Trophoblast cell (in vitro differentiated cells and primary cell): ENCODE data around the gene SNPH.
A peak's percentile ranks its signal among the peaks of the same experiment; 100 is the strongest.

ENCODE experiments used
- DNase-seq, 2 donors: peaks; one replicate each; pipeline ENCODE4 v3.0.0-alpha.2; 2016
- H2AFZ ChIP-seq: 2 replicates; pipeline ENCODE4 v1.6.1; 2013; ENCODE audit warnings: low read length, moderate library complexity, mild to moderate bottlenecking; ENCODE audit not compliant: insufficient read depth, poor library complexity
- H2AK5ac ChIP-seq: 2 replicates; pipeline ENCODE4 v1.6.1; 2013; ENCODE audit warnings: mild to moderate bottlenecking, low read length
- H2BK120ac ChIP-seq: 2 replicates; pipeline ENCODE4 v1.6.1; 2013; ENCODE audit warnings: low read length, mild to moderate bottlenecking, moderate library complexity; ENCODE audit not compliant: insufficient read depth, poor library complexity
- H2BK12ac ChIP-seq: 2 replicates; pipeline ENCODE4 v1.6.1; 2013; ENCODE audit warnings: mild to moderate bottlenecking, low read length, moderate library complexity
- H2BK5ac ChIP-seq: 2 replicates; pipeline ENCODE4 v1.6.1; 2013; ENCODE audit warnings: low read length, low read depth, moderate library complexity, mild to moderate bottlenecking; ENCODE audit not compliant: poor library complexity
- H3K14ac ChIP-seq: 2 replicates; pipeline ENCODE4 v1.6.1; 2013; ENCODE audit warnings: mild to moderate bottlenecking, low read length
- H3K18ac ChIP-seq: 2 replicates; pipeline ENCODE4 v1.6.1; 2013; ENCODE audit warnings: mild to moderate bottlenecking, low read length
- H3K23ac ChIP-seq: 2 replicates; pipeline ENCODE4 v1.6.1; 2013; ENCODE audit warnings: low read length
- H3K27ac ChIP-seq: 2 replicates; pipeline ENCODE4 v1.5.1; 2013; ENCODE audit warnings: low read depth, mild to moderate bottlenecking, inconsistent platforms, low read length, moderate library complexity
- H3K27me3 ChIP-seq: 2 replicates; pipeline ENCODE4 v1.6.1; 2013; ENCODE audit warnings: inconsistent platforms, mild to moderate bottlenecking, low read length, moderate library complexity; ENCODE audit not compliant: insufficient read depth
- H3K36me3 ChIP-seq, 2 experiments: 1 replicate in 1 of 2; 2 replicates in 1 of 2; pipeline ENCODE4 v1.6.1; 2013; ENCODE audit warnings: low read length in 2 of 2, mild to moderate bottlenecking in 2 of 2, moderate library complexity in 1 of 2; ENCODE audit not compliant: insufficient read depth in 2 of 2, control insufficient read depth in 1 of 2
- H3K4ac ChIP-seq: 2 replicates; pipeline ENCODE4 v1.6.1; 2013; ENCODE audit warnings: low read depth, mild to moderate bottlenecking, low read length, moderate library complexity
- H3K4me1 ChIP-seq, 2 experiments: 1 replicate in 1 of 2; 2 replicates in 1 of 2; pipeline ENCODE4 v1.6.1; 2013; ENCODE audit warnings: low read length in 2 of 2, mild to moderate bottlenecking in 2 of 2, moderate library complexity in 1 of 2; ENCODE audit not compliant: insufficient read depth in 2 of 2, control insufficient read depth in 1 of 2
- H3K4me2 ChIP-seq: 2 replicates; pipeline ENCODE4 v1.6.1; 2013; ENCODE audit warnings: inconsistent platforms, mild to moderate bottlenecking, low read length, moderate library complexity
- H3K4me3 ChIP-seq: 2 replicates; pipeline ENCODE4 v1.5.1; 2013; ENCODE audit warnings: mild to moderate bottlenecking, low read depth, low read length, inconsistent platforms
- H3K79me1 ChIP-seq: one replicate; pipeline ENCODE4 v1.6.1; 2013; ENCODE audit warnings: low read length
- H3K79me2 ChIP-seq: 2 replicates; pipeline ENCODE4 v1.6.1; 2013; ENCODE audit warnings: low read length, mild to moderate bottlenecking; ENCODE audit not compliant: control insufficient read depth, insufficient read depth, poor library complexity
- H3K9ac ChIP-seq: 2 replicates; pipeline ENCODE4 v1.6.1; 2013; ENCODE audit warnings: mild to moderate bottlenecking, low read length
- H3K9me3 ChIP-seq: 2 replicates; pipeline ENCODE4 v1.6.1; 2013; ENCODE audit warnings: low read depth, mild to moderate bottlenecking, control low read depth, inconsistent platforms, low read length; ENCODE audit not compliant: insufficient read depth
- H4K12ac ChIP-seq: 2 replicates; pipeline ENCODE4 v1.6.1; 2013; ENCODE audit warnings: low read depth, mild to moderate bottlenecking, low read length, moderate library complexity
- H4K8ac ChIP-seq: 2 replicates; pipeline ENCODE4 v1.6.1; 2013; ENCODE audit warnings: low read depth, mild to moderate bottlenecking, low read length, moderate library complexity
- H4K91ac ChIP-seq: one replicate; pipeline ENCODE4 v1.6.1; 2013; ENCODE audit warnings: low read depth, mild to moderate bottlenecking, low read length, moderate library complexity
- WGBS: extraction: QIAGEN DNeasy Blood & Tissue Kit; methylation state at CpG from one replicate; pipeline ENCODE4 v1.1.7; 2013; ENCODE audit warnings: missing lambda C conversion rate; ENCODE audit not compliant: insufficient read length, insufficient coverage; ENCODE audit errors: extremely low coverage; 5-methylcytosine and 5-hydroxymethylcytosine counted together

Gene SNPH

DNA sequence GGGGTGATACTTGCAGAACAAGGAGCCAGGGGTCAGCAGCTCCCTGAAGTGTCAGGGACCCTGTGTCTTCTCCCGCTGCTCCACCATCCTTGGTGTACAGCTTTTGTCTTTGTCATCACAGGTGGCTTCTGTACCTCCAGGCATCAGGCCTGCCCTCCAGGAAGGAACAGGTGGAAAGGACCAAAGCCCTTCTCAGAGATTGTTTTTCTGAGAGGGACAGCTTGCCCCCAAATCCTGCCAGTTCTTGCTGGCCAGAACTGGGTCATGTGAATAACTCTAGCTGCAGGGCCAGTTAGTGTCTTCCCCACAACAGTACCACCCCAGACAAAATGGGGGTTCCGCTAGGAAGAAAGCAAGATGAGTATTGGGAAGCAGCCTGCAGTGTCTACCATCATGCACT is 31.4 kb downstream of the SNPH start:
- DNase-seq, result no peak
- H3K4ac ChIP-seq, result no peak overlapping the region
- H3K9ac ChIP-seq, result peak overlapping the region; percentile 34
- no peak overlapping the region for H3K14ac ChIP-seq
- no peak overlapping the region for H2BK120ac ChIP-seq
- no peaks in the 10 kb centered on the region for H3K36me3 ChIP-seq
- H4K91ac ChIP-seq, result no peak overlapping the region
- H3K27ac ChIP-seq, result no peak overlapping the region
- H2AK5ac ChIP-seq, result no peak overlapping the region
- H3K79me2 ChIP-seq, result no peaks in the 10 kb centered on the region
- no peaks in the 10 kb centered on the region for H3K79me1 ChIP-seq
- peaks cover 8% of the 10 kb centered on the region for H3K9me3 ChIP-seq
- H2BK5ac ChIP-seq, result no peak overlapping the region
- H3K27me3 ChIP-seq, result no peaks in the 10 kb centered on the region
- H3K18ac ChIP-seq, result no peak overlapping the region
- H3K4me1 ChIP-seq, result no peaks in the 10 kb centered on the region
- no peak overlapping the region for H4K12ac ChIP-seq
- no peak overlapping the region for H2BK12ac ChIP-seq
- no peak overlapping the region for H4K8ac ChIP-seq
- no peak overlapping the region for H3K4me2 ChIP-seq
- no peak overlapping the region for H3K4me3 ChIP-seq
- no peak overlapping the region for H3K23ac ChIP-seq
- no CpG with 5 or more reads among the region's 2 CpGs for WGBS
- no peak overlapping the region for H2AFZ ChIP-seq

DNA sequence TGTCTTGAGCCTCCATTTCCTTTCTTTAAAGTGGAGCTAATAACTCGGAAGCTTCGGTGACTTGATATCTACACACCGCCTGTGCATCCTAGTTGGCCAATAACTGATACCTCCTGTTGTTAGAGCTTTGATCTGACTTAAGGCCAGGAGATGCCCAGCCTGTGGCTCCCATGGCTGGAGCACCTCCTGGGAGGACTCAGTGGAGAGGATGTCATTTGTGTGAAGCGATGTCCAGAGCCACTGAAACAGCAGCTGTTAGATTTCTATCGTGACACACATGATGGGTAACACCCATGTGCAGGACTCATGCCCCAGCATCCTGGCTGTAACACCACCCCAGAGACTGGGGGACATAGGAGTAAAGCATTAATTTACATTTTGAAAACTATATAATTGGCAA is 32.1 kb downstream of the SNPH start:
- H3K4me3 ChIP-seq, result no peak overlapping the region
- DNase-seq, result no peak
- H3K23ac ChIP-seq, result no peak overlapping the region
- H2BK5ac ChIP-seq, result no peak overlapping the region
- H3K18ac ChIP-seq, result no peak overlapping the region
- no peaks in the 10 kb centered on the region for H3K79me1 ChIP-seq
- no peak overlapping the region for H3K9ac ChIP-seq
- no peak overlapping the region for H4K91ac ChIP-seq
- WGBS, result no CpG with 5 or more reads among the region's 5 CpGs
- H3K36me3 ChIP-seq, result no peaks in the 10 kb centered on the region
- no peak overlapping the region for H2AFZ ChIP-seq
- H3K14ac ChIP-seq, result no peak overlapping the region
- H2BK120ac ChIP-seq, result no peak overlapping the region
- H3K9me3 ChIP-seq, result peaks cover 8% of the 10 kb centered on the region
- no peaks in the 10 kb centered on the region for H3K79me2 ChIP-seq
- H3K4me1 ChIP-seq, result no peaks in the 10 kb centered on the region
- no peak overlapping the region for H4K12ac ChIP-seq
- H4K8ac ChIP-seq, result no peak overlapping the region
- H3K4ac ChIP-seq, result no peak overlapping the region
- H2AK5ac ChIP-seq, result no peak overlapping the region
- H2BK12ac ChIP-seq, result no peak overlapping the region
- no peaks in the 10 kb centered on the region for H3K27me3 ChIP-seq
- no peak overlapping the region for H3K4me2 ChIP-seq
- no peak overlapping the region for H3K27ac ChIP-seq

DNA sequence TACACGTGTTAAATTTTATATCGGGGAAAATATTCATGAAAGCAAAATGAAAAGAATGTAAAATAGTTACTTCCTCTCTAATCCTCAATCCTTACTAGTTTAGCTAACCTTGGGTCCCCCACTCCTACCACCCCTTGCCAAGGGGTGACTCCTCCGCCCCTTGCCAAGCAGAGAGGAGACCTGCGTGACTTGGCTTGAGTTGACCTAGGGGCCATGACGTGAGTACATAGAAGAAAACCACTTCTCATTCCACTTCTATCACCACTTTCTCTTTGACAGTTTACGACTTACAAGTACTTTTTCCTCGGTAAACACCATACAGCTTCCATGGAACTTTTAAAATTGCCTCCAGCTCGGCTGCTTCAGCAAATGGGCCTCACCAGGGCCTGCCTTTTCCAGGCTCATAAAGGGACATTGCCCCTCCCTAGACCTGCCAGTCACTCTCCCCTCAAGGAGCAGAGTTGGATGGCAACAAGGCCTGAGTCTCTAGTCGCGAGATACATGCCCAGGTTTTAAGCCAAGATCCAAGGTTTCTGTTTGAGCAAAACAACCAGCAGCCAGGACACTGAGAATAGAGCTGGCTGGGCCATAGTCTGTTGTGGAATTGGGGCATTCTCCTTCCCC is 32.9 kb downstream of the SNPH start:
- H3K4ac ChIP-seq, result no peak overlapping the region
- H4K12ac ChIP-seq, result no peak overlapping the region
- H3K79me2 ChIP-seq, result no peaks in the 10 kb centered on the region
- peak overlapping the region; percentile 1 for H3K4me3 ChIP-seq
- H2BK120ac ChIP-seq, result no peak overlapping the region
- H3K4me2 ChIP-seq, result no peak overlapping the region
- H3K18ac ChIP-seq, result no peak overlapping the region
- H3K9me3 ChIP-seq, result peaks cover 8% of the 10 kb centered on the region
- DNase-seq, result no peak
- H3K36me3 ChIP-seq, result no peaks in the 10 kb centered on the region
- no peak overlapping the region for H4K91ac ChIP-seq
- H3K27ac ChIP-seq, result no peak overlapping the region
- H3K4me1 ChIP-seq, result no peaks in the 10 kb centered on the region
- WGBS, result no CpG with 5 or more reads among the region's 10 CpGs
- H4K8ac ChIP-seq, result no peak overlapping the region
- no peak overlapping the region for H3K9ac ChIP-seq
- no peak overlapping the region for H2AFZ ChIP-seq
- no peaks in the 10 kb centered on the region for H3K27me3 ChIP-seq
- H2AK5ac ChIP-seq, result no peak overlapping the region
- H3K23ac ChIP-seq, result no peak overlapping the region
- H2BK12ac ChIP-seq, result no peak overlapping the region
- no peak overlapping the region for H3K14ac ChIP-seq
- no peak overlapping the region for H2BK5ac ChIP-seq
- H3K79me1 ChIP-seq, result no peaks in the 10 kb centered on the region

DNA sequence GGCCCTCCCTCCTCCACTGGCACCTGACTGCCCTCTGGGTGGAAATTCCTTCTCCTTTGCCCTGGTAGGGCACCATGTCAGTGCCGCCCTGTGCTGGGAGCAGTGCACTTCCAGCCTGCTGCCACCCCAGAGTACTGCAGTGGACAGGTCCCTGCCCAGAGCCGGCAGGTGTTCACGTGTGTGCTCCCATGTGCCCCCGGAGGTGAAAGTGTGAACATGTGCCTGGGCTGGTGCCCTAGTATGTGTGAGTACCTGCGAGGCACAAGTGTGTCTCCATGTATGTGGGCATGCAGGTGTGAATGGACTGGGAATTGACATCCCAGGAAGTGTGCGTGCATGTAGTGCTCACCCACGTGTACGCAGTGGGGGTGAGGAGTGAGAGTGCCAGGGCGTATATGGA is 33.4 kb downstream of the SNPH start:
- H3K18ac ChIP-seq, result no peak overlapping the region
- DNase-seq, result no peak
- no peak overlapping the region for H3K23ac ChIP-seq
- no peak overlapping the region for H2AK5ac ChIP-seq
- H3K9me3 ChIP-seq, result peaks cover 8% of the 10 kb centered on the region
- no peak overlapping the region for H4K8ac ChIP-seq
- H3K27me3 ChIP-seq, result no peaks in the 10 kb centered on the region
- no CpG with 5 or more reads among the region's 9 CpGs for WGBS
- no peak overlapping the region for H3K27ac ChIP-seq
- H4K12ac ChIP-seq, result no peak overlapping the region
- no peaks in the 10 kb centered on the region for H3K36me3 ChIP-seq
- H3K4me2 ChIP-seq, result no peak overlapping the region
- H2AFZ ChIP-seq, result no peak overlapping the region
- no peaks in the 10 kb centered on the region for H3K4me1 ChIP-seq
- peak overlapping the region; percentile 54 for H3K4me3 ChIP-seq
- no peak overlapping the region for H2BK12ac ChIP-seq
- H4K91ac ChIP-seq, result no peak overlapping the region
- no peaks in the 10 kb centered on the region for H3K79me2 ChIP-seq
- H2BK5ac ChIP-seq, result no peak overlapping the region
- H3K4ac ChIP-seq, result no peak overlapping the region
- no peak overlapping the region for H3K14ac ChIP-seq
- H3K79me1 ChIP-seq, result no peaks in the 10 kb centered on the region
- no peak overlapping the region for H2BK120ac ChIP-seq
- H3K9ac ChIP-seq, result no peak overlapping the region
